Neural cell (in vitro differentiated cells): Measurements from ENCODE around the gene CRYBB1. TPM values are rescaled to one million over a fixed set of nuclear protein-coding genes. Genes with fewer than 3 reads are reported as not detected.

ENCODE experiments used
- H2AFZ ChIP-seq: fragments of 200-600, 300-800 bp; sonication (generic), shearing (Covaris generic); 2 replicates; pipeline ENCODE4 v1.6.0; 2014; ENCODE audit warnings: low read depth, mild to moderate bottlenecking, antibody characterized with exemption, low read length, moderate library complexity
- H3F3A ChIP-seq: fragments of 200-600 bp; shearing (Covaris generic); 2 replicates; pipeline ENCODE4 v1.6.1; 2016; ENCODE audit warnings: mild to moderate bottlenecking, moderate library complexity, mixed read lengths, antibody characterized with exemption, low read length; ENCODE audit not compliant: insufficient read depth, poor library complexity, severe bottlenecking
- H3K27ac ChIP-seq: fragments of 200-600, 300-800 bp; sonication (generic), shearing (Covaris generic); 2 replicates; pipeline ENCODE4 v1.5.1; 2014; ENCODE audit warnings: mild to moderate bottlenecking, low read length, moderate library complexity
- H3K27me3 ChIP-seq: fragments of 300-800, 200-600 bp; sonication (generic), shearing (Covaris generic); 2 replicates; pipeline ENCODE4 v1.6.0; 2014; ENCODE audit warnings: mild to moderate bottlenecking, low read depth, low read length, moderate library complexity; ENCODE audit not compliant: insufficient read depth
- H3K36me3 ChIP-seq: fragments of 300-800, 200-600 bp; sonication (generic), shearing (Covaris generic); 2 replicates; pipeline ENCODE4 v1.5.1; 2014; ENCODE audit warnings: mild to moderate bottlenecking, antibody characterized with exemption, low read length, moderate library complexity; ENCODE audit not compliant: insufficient read depth
- H3K4me2 ChIP-seq: fragments of 300-800, 200-600 bp; sonication (generic), shearing (Covaris generic); 2 replicates; pipeline ENCODE4 v1.6.0; 2014; ENCODE audit warnings: mild to moderate bottlenecking, low read length
- H3K4me3 ChIP-seq: fragments of 300-800, 200-600 bp; sonication (generic), shearing (Covaris generic); 2 replicates; pipeline ENCODE4 v1.5.1; 2014; ENCODE audit warnings: mild to moderate bottlenecking, low read length, moderate library complexity
- H3K79me2 ChIP-seq: fragments of 200-600 bp; shearing (Covaris generic); replicated peaks from 2 replicates; pipeline ENCODE4 v1.6.0; 2014; ENCODE audit warnings: mild to moderate bottlenecking, low read length, moderate library complexity; ENCODE audit not compliant: insufficient read depth
- H3K9ac ChIP-seq: fragments of 300-800, 200-600 bp; sonication (generic), shearing (Covaris generic); 2 replicates; pipeline ENCODE4 v1.6.1; 2016; ENCODE audit warnings: mild to moderate bottlenecking, low read length, mixed read lengths
- H3K9me2 ChIP-seq: fragments of 200-600 bp; shearing (Covaris generic); 2 replicates; pipeline ENCODE4 v1.6.1; 2016; ENCODE audit warnings: mild to moderate bottlenecking, low read length, mixed read lengths; ENCODE audit not compliant: insufficient read depth
- H3K9me3 ChIP-seq: fragments of 200-600, 300-800 bp; sonication (generic), shearing (Covaris generic); 2 replicates; pipeline ENCODE4 v1.6.1; 2016; ENCODE audit warnings: mild to moderate bottlenecking, mixed run types, low read length, moderate library complexity, mixed read lengths
- H4K20me1 ChIP-seq: fragments of 200-600 bp; shearing (Covaris generic); 2 replicates; pipeline ENCODE4 v1.6.1; 2016; ENCODE audit warnings: mild to moderate bottlenecking, mixed run types; ENCODE audit not compliant: insufficient read depth
- EP300 ChIP-seq: fragments of 450-650 bp; conservative IDR thresholded peaks from 2 replicates; pipeline ENCODE4 v1.6.1; 2014; ENCODE audit warnings: antibody characterized with exemption, mild to moderate bottlenecking, moderate library complexity; ENCODE audit not compliant: poor library complexity, severe bottlenecking
- EZH2 ChIP-seq: fragments of 200-600, 300-800 bp; shearing (Covaris generic), sonication (generic); IDR thresholded peaks from 2 replicates; pipeline ENCODE4 v1.6.1; 2014; ENCODE audit warnings: antibody characterized with exemption, low read length, borderline replicate concordance, mild to moderate bottlenecking; ENCODE audit not compliant: insufficient read depth, poor library complexity, severe bottlenecking
- MXI1 ChIP-seq: fragments of 450-650 bp; conservative IDR thresholded peaks from 2 replicates; pipeline ENCODE4 v1.6.1; 2014; ENCODE audit warnings: antibody characterized with exemption, mild to moderate bottlenecking; ENCODE audit not compliant: poor library complexity, severe bottlenecking
- POLR2AphosphoS5 ChIP-seq: IDR thresholded peaks from 2 replicates; pipeline ENCODE4 v1.6.1; 2012
- RAD21 ChIP-seq: fragments of 450-650 bp; conservative IDR thresholded peaks from 2 replicates; pipeline ENCODE4 v1.6.1; 2014; ENCODE audit warnings: antibody characterized with exemption, mild to moderate bottlenecking, moderate library complexity
- SMC3 ChIP-seq: fragments of 450-650 bp; conservative IDR thresholded peaks from 2 replicates; pipeline ENCODE4 v1.6.1; 2014; ENCODE audit warnings: antibody characterized with exemption, mild to moderate bottlenecking, moderate library complexity; ENCODE audit not compliant: poor library complexity
- TAF1 ChIP-seq: IDR thresholded peaks from 2 replicates; pipeline ENCODE4 v1.6.1; 2012; ENCODE audit warnings: low read depth
- polyA plus RNA-seq: library from polyadenylated mRNA; depleted of rRNA; stranded (reverse); fragments of >200 nt; gene quantifications from 2 replicates; pipeline ENCODE4 v1.2.3, GENCODE V29; 2014
- TF ChIP-seq, protein P1 (sequence below): fragments of 450-650 bp; IDR thresholded peaks from 2 replicates; pipeline ENCODE4 v1.5.1; 2014; ENCODE audit warnings: antibody characterized with exemption, mild to moderate bottlenecking, moderate library complexity; ENCODE audit not compliant: poor library complexity, severe bottlenecking
- TF ChIP-seq, protein P2 (sequence below): IDR thresholded peaks from 2 replicates; pipeline ENCODE4 v1.6.1; 2012; ENCODE audit warnings: borderline replicate concordance

Gene CRYBB1
- polyA plus RNA-seq, 1 donor from 2014 or later = not detected

DNA sequence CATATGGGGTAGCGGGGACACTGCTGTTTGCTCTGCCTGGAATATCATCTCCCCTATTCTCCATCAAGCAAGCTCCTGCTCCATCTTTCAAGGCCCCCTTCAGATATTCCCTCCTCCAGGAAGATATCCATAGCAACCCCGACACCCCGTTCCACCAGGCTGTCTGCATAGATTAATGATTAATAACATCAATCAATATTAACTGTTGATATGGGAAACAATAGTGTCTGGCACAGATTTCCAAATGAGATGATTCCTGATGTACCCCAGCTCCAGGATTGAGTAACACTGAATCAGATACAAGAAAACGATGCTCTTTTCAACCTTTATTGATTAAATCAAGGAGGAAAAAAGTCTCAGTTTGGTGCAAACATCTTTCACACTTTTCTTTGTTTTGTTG, 20.3 kb downstream of the CRYBB1 start:
- Histone ChIP-seq H3K79me2 (no peaks in the 10 kb centered on the region), H3K4me2 (no peak overlapping the region), H3K27me3 (no peaks in the 10 kb centered on the region), H3K36me3 (no peaks in the 10 kb centered on the region), H3K4me3 (no peak overlapping the region), H3F3A (no peaks in the 10 kb centered on the region), H2AFZ (no peak overlapping the region), H4K20me1 (no peaks in the 10 kb centered on the region), H3K9me2 (no peaks in the 10 kb centered on the region), H3K9ac (no peak overlapping the region), H3K27ac (no peak overlapping the region), H3K9me3 (no peaks in the 10 kb centered on the region)
- TF ChIP-seq, protein P1, sequence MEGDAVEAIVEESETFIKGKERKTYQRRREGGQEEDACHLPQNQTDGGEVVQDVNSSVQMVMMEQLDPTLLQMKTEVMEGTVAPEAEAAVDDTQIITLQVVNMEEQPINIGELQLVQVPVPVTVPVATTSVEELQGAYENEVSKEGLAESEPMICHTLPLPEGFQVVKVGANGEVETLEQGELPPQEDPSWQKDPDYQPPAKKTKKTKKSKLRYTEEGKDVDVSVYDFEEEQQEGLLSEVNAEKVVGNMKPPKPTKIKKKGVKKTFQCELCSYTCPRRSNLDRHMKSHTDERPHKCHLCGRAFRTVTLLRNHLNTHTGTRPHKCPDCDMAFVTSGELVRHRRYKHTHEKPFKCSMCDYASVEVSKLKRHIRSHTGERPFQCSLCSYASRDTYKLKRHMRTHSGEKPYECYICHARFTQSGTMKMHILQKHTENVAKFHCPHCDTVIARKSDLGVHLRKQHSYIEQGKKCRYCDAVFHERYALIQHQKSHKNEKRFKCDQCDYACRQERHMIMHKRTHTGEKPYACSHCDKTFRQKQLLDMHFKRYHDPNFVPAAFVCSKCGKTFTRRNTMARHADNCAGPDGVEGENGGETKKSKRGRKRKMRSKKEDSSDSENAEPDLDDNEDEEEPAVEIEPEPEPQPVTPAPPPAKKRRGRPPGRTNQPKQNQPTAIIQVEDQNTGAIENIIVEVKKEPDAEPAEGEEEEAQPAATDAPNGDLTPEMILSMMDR = no peak
- TF ChIP-seq RAD21 (no peak), SMC3 (no peak), TAF1 (no peak), MXI1 (no peak), EP300 (no peak), EZH2 (no peak), POLR2AphosphoS5 (no peak)
- TF ChIP-seq, protein P2, sequence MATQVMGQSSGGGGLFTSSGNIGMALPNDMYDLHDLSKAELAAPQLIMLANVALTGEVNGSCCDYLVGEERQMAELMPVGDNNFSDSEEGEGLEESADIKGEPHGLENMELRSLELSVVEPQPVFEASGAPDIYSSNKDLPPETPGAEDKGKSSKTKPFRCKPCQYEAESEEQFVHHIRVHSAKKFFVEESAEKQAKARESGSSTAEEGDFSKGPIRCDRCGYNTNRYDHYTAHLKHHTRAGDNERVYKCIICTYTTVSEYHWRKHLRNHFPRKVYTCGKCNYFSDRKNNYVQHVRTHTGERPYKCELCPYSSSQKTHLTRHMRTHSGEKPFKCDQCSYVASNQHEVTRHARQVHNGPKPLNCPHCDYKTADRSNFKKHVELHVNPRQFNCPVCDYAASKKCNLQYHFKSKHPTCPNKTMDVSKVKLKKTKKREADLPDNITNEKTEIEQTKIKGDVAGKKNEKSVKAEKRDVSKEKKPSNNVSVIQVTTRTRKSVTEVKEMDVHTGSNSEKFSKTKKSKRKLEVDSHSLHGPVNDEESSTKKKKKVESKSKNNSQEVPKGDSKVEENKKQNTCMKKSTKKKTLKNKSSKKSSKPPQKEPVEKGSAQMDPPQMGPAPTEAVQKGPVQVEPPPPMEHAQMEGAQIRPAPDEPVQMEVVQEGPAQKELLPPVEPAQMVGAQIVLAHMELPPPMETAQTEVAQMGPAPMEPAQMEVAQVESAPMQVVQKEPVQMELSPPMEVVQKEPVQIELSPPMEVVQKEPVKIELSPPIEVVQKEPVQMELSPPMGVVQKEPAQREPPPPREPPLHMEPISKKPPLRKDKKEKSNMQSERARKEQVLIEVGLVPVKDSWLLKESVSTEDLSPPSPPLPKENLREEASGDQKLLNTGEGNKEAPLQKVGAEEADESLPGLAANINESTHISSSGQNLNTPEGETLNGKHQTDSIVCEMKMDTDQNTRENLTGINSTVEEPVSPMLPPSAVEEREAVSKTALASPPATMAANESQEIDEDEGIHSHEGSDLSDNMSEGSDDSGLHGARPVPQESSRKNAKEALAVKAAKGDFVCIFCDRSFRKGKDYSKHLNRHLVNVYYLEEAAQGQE = no peak

DNA sequence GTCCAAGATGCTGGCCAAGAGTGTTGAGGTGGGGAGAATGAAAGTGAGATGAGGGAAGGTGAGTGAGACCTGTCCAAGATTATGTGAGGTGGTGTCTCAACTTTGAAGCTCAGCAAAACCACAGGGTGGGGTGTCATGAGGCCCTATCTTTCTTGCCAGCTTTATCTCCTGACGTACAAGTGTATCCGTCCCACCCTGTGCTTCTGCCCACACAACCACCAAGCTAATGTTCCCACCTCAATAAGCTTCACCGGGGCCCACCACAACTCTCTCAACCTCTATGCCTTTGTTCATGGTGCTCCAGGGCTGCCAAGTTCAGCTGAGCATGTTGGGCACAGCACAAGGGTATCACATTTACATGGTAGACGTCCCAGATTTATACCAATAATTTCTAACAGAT, 20.8 kb downstream of the CRYBB1 start:
- H3K9me3 ChIP-seq = no peaks in the 10 kb centered on the region
- no peaks in the 10 kb centered on the region for H3K36me3 ChIP-seq
- no peak overlapping the region for H3K9ac ChIP-seq
- no peaks in the 10 kb centered on the region for H3K79me2 ChIP-seq
- H3K4me3 ChIP-seq = no peak overlapping the region
- no peaks in the 10 kb centered on the region for H3K9me2 ChIP-seq
- H3F3A ChIP-seq = no peaks in the 10 kb centered on the region
- H3K4me2 ChIP-seq = no peak overlapping the region
- no peak overlapping the region for H3K27ac ChIP-seq
- no peak overlapping the region for H2AFZ ChIP-seq
- no peak for TF ChIP-seq POLR2AphosphoS5
- no peak for TF ChIP-seq TAF1
- no peak for TF ChIP-seq SMC3
- TF ChIP-seq EZH2 = no peak
- TF ChIP-seq, protein P2 = no peak
- no peak for TF ChIP-seq EP300
- TF ChIP-seq RAD21 = no peak
- TF ChIP-seq, protein P1 = no peak
- TF ChIP-seq MXI1 = no peak
- no peaks in the 10 kb centered on the region for H3K27me3 ChIP-seq
- H4K20me1 ChIP-seq = no peaks in the 10 kb centered on the region
